HG02970 (cell line): Measurements from ENCODE around the gene CETP.

ENCODE experiments used
- ATAC-seq: cut with Tn5 transposase; IDR thresholded peaks from one replicate; pipeline ENCODE4 v1.9.1; 2021; ENCODE audit warnings: mild to moderate bottlenecking, moderate library complexity, moderate number of reproducible peaks; ENCODE audit not compliant: unreplicated experiment, low FRiP score

Gene CETP

GRCh38 chr16:56961851-56962281 lies at the start of gene CETP:
Gene CETP (plus strand): TSS chr16:56961950. CDS start chr16:56961980, 30 bp downstream.
- ATAC-seq = no peak

DNA sequence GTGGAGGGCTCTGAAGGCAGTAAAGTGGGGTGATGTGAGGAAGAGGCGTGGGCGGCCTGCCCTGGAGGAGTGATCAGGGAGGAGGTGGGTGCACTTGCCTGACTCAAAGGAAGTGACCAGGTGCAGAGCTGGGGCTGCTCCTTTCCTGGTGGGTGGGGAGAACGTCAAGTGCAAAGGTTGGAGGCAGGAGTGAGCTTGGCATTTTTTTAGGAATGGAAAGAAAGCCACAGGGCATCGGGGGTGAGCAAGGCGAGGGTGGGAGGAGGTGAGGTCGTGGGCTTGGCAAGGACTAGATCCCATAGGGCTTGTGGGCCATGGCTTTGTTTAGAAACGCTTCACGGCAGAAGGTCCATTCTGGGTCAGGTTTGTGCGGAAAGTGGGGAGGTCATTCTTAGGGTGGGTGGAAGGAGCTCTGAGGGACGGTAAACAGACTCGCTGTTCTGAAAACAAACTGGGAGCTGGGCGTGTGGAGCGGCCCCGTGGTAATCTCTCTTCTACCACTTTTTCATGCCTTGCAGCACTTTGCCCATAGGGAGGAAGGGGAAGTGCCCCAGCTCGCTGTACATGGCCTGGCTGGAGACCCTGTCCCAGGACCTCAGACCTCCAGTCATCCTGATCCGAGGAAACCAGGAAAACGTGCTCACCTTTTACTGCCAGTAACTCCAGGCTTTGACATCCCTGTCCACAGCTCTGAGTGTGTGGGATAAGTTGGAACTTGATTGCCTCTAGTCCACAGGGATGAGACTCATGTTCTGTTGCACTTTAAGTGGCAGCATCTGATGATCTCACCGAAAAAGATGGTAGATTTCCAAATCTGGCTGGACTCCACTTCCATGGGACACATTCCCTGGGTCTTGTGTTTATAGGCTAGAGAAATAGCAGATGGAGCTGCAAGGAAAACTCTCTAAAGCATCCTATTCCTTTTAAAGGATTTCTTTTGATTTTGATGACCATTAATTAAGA lies 48.7 kb upstream of the CETP start:
- no peak for ATAC-seq

DNA sequence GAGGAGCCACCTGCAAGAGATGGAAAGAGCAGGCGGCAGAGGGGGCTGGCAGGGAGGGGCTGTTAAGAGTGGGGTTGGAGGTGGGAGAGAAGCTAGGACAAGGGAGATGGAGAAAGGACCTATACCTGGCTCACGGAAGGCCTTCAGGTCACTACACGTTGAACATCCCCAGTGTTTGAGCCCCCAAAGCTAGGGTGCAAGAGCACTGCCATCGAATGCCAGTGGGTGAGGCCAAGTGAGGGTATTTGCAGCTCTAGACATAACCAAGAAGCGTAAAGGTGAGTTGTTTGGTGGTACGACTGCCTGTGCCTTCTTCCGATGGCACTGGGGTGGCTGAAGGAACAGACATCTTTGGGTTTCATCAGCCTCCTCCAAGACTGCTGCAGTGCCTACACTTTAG lies 46.9 kb upstream of the CETP start:
- no peak for ATAC-seq

GRCh38 chr16:56915336-56916119 lies 46.2 kb upstream of the CETP start:
- ATAC-seq = no peak

GRCh38 chr16:56916571-56917403 lies 45.0 kb upstream of the CETP start:
- ATAC-seq = peak; percentile 56

DNA sequence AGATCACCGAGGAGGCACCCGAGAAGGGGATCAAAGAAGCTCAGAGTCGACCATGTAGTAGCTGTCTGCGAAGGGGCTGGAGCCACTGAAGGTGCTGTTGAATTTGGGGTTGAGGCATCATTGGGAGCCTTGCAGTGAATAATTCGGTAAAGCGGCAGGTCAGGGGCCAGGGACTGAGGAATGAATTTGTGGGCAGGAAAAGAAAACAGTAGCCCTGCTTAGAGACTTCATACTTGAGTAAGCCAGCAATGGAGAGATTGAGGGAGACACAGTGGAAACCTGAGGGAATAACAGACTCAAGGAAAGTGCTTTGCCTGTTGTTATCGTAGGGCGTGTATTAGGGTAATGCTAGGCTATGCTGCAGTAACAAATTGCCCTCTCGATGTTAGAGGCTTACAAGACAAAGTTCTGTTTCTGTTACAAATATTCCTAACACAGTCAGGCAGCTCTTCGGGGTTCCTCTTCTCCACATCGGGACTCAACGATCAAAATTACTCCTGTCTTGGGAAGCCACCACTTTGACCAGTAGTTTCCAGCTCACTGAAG lies 43.2 kb upstream of the CETP start:
- ATAC-seq = no peak

DNA sequence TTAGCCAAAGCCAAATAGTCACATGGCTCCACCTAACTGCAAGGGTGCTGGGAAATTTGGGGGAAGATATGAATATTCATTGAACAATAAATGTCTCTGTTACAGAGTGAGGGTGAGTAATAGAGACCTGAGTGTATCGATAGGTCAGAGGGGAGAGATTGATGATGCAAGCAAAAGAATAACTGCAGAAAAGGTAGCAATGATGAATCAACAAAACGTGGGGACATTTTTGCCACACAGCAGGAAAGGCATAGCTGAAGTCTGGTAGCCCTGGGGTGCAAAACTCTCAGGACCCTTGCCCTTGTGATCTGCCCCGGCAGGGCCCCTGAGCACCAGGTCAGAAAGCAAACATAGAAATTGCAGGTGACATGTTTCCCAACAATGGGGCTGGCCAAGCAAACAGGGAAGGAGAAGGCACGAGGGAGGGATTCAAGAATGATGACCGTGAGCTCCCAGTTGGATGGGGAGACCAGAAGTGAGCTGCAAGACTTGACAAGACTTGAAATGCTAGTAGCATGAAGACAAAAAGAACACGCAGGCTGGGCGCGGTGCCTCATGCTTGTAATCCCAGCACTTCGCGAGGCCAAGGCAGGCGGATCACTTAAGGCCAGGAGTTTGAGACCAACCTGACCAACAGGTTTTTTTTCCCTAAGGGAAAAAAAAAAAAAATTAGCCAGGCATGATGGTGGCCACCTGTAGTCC lies 42.5 kb upstream of the CETP start:
- no peak for ATAC-seq

DNA sequence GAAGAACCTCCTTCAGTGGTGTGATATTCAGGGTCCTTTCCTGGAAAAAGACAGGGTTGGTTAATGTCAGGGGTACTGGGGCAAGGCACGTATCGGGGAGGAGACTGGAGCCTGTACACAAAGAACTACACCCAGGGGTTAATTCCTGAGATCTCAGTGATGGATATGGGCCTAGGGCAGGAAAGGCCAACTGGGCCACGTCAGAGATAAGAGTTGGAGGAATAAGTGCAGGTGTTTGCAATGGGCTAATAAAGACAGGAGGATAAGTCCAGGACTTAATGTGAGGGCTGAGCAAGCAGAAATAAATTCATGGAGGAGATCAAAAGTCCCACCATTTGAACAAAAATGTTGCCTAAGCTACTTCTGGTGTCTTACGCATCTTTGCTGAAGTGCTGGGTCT lies 40.2 kb upstream of the CETP start:
- no peak for ATAC-seq

DNA sequence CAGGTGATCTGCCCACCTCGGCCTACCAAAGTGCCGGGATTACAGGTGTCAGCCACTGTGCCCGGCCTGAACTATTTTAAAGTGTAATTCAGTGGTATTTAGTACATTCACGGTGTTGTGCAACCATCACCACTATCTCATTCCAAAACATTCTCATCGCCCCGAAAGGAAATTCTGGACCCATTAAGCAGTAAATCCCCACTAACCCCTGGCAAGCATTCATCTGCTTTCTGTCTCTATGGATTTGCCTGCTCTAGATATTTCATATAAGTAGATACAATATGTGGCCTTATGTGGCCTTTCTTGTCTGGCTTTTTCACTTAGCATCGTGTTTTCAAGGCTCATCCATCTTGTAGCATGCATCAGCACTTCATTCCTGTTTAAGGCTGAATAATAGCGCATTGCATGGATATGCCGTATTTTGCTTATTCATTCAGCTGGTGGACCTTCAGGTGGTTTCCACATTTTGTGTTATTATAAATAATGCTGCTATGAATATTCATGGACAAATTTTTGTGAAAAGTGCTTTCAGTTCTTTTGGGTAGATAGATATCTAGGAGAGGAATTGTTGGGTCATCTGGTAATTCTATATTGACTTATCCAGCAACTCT lies 38.2 kb upstream of the CETP start:
- no peak for ATAC-seq

DNA sequence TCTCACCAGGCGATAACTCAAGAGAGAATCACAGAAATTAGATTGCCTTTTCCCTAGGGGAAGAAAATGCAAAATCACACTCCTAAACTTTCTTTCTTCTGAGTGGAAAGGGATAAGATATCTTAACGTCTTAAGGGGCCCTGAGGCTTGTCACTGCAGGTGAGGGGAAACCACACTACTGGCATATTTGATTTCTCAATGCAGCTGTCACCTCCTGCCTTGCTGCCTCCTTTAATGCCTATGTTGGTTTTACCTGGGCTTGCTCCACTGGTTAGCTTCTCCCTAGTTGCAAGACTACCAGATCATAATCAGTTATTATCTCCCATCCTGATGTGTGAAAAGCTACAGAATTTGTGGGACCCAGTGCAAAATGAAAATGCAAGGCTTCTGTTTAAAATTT lies 34.3 kb upstream of the CETP start:
- no peak for ATAC-seq

DNA sequence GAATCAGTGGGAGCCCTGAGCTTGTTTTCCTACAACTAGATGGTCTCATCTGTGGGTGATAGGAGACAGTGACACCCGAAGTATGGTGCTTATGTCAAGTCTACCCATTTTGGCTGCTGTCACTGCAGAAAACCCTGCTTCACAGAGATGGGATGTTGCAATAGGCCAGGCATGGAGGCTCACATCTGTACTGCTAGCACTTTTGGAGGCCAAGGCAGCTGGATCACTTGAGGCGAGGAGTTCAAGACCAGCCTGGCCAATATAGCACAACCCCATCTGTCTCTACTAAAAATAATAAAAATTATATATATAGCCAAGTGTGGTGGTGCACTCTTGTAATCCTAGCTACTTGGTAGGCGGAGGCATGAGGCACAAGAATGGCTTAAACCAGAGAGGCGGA lies 32.1 kb upstream of the CETP start:
- no peak for ATAC-seq

DNA sequence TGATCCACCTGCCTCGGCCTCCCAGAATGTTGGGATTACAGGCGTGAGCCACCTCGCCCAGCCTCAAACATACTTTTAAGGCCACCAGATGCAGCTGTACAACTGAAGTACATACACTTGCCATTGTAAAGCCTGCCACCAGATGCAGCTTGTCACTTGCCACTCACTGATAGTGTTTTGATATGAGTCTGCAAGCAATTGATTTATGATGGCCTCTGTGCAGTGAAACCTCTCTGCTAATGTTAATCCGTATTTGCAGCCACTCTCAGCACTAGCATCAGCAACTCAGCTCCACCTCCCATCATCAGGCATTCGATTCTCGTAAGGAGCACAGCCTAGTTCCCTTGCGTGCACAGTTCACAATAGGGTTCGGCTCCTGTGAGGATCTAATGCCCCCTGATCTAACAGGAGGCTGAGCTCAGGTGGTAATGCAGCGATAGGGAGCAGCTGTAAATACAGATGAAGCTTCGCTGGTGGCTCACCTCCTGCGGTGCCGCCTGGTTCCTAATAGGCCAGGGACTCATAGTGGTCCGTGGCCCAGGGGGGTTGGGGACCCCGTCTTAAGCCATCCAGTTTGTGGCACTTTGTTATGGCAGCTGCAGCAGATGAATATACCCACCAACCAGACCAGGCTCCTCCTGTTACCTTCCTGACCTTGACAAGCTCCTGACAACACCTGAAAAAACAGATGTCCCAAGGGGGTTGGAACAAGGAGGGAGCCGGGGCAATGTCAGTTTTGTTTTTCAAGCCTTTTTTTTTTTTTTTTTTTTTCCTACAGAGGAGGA lies 31.1 kb upstream of the CETP start:
- no peak for ATAC-seq

GRCh38 chr16:56931271-56931891 lies 30.4 kb upstream of the CETP start:
- ATAC-seq = peak; percentile 39

GRCh38 chr16:56931892-56932720 lies 29.6 kb upstream of the CETP start, which contains the start of gene HERPUD1:
Gene HERPUD1 (plus strand): TSS chr16:56932142. CDS start chr16:56932245, 103 bp downstream.
- ATAC-seq = peak; percentile 83

DNA sequence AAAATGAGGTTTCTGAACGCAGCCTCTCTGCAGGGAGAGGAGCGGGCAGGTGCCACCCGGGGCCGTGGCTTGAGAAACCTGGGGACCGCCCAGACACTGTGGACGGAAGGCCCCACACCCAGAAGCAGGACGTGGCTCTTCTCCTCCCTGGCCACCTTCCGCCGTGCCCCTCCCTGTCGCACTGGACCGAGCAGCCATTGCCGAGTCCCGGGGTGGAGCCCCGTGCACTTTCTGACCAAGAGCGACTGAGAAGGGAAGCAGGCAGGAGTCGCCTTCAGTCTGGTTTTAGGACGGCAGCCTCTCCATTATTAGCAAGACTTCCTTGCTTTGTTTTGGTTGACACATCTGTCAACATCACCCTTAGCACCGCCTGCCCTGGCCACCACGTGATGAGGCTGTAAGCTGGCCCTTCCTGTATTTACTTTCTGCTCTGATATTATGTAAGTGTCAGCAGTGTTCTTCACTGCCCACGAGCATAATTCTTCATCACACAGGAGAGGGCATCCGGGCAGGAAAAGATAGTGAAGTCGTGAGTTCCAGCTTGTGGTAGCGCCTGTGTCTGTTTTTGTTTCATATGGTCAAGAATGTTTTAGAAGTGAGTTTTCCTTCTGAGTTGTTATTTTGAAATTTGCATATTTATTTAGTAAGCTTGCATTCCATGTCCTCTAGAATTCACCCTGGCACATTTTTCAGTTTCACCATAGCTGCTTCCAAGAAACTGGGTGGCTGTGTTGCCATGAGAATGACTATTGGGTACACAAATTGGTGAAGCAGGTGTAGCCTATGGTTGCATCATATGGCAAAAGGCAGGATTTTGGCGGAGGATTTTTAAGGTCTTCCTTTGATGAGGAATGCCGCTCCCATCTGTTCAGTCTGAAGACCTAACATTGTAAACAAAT lies 28.8 kb upstream of the CETP start:
- ATAC-seq = peak; percentile 9
